Thoracic aorta endothelial cell (primary cell): ENCODE measurements around the gene MB. TPM values are rescaled to one million over a fixed set of nuclear protein-coding genes. Genes with fewer than 3 reads are reported as not detected.

Source experiments
- total RNA-seq: library from RNA; depleted of rRNA; stranded (reverse); fragments of >200 nt; gene quantifications from 2 replicates; pipeline ENCODE4 v1.2.3, GENCODE V29; 2012

MB gene
- not detected in 2 replicates for total RNA-seq

GRCh38 chr22:35617137-35617755 is at the start of gene MB:
TSS of gene MB (minus strand) at chr22:35617329. CDS start at chr22:35617257, 72 bp downstream.

GRCh38 chr22:35648066-35649025 is 31.2 kb upstream of the MB start, which contains the start of gene APOL6:
TSS of gene APOL6 (plus strand) at chr22:35648446. CDS start at chr22:35656426, 7,980 bp downstream.

Other genes with a start within 250 kb of the MB start
- gene HMOX1, start 236.2 kb downstream of the MB start, total RNA-seq, result 91.4 and 96.1 TPM in 2 replicates
- gene MCM5, start 217.2 kb downstream of the MB start, total RNA-seq, result 53.7 and 89.7 TPM in 2 replicates
- gene RASD2, start 76.5 kb downstream of the MB start, total RNA-seq, result not detected in 2 replicates
- gene APOL6, start 31.1 kb upstream of the MB start, total RNA-seq, result 3.9 and 5.9 TPM in 2 replicates
- not detected in 2 replicates for gene APOL5, start 100.5 kb upstream of the MB start, total RNA-seq